Trophoblast cell (in vitro differentiated cells and primary cell): ENCODE data around the gene RNF10.

Experiments
- DNase-seq, 2 donors: peaks; one replicate each; pipeline ENCODE4 v3.0.0-alpha.2; 2016
- H2AFZ ChIP-seq: 2 replicates; pipeline ENCODE4 v1.6.1; 2013; ENCODE audit warnings: low read length, moderate library complexity, mild to moderate bottlenecking; ENCODE audit not compliant: insufficient read depth, poor library complexity
- H2AK5ac ChIP-seq: 2 replicates; pipeline ENCODE4 v1.6.1; 2013; ENCODE audit warnings: mild to moderate bottlenecking, low read length
- H2BK120ac ChIP-seq: 2 replicates; pipeline ENCODE4 v1.6.1; 2013; ENCODE audit warnings: low read length, mild to moderate bottlenecking, moderate library complexity; ENCODE audit not compliant: insufficient read depth, poor library complexity
- H2BK12ac ChIP-seq: 2 replicates; pipeline ENCODE4 v1.6.1; 2013; ENCODE audit warnings: mild to moderate bottlenecking, low read length, moderate library complexity
- H2BK5ac ChIP-seq: 2 replicates; pipeline ENCODE4 v1.6.1; 2013; ENCODE audit warnings: low read length, low read depth, moderate library complexity, mild to moderate bottlenecking; ENCODE audit not compliant: poor library complexity
- H3K14ac ChIP-seq: 2 replicates; pipeline ENCODE4 v1.6.1; 2013; ENCODE audit warnings: mild to moderate bottlenecking, low read length
- H3K18ac ChIP-seq: 2 replicates; pipeline ENCODE4 v1.6.1; 2013; ENCODE audit warnings: mild to moderate bottlenecking, low read length
- H3K23ac ChIP-seq: 2 replicates; pipeline ENCODE4 v1.6.1; 2013; ENCODE audit warnings: low read length
- H3K27ac ChIP-seq: 2 replicates; pipeline ENCODE4 v1.5.1; 2013; ENCODE audit warnings: low read depth, mild to moderate bottlenecking, inconsistent platforms, low read length, moderate library complexity
- H3K27me3 ChIP-seq: 2 replicates; pipeline ENCODE4 v1.6.1; 2013; ENCODE audit warnings: inconsistent platforms, mild to moderate bottlenecking, low read length, moderate library complexity; ENCODE audit not compliant: insufficient read depth
- H3K36me3 ChIP-seq, 2 experiments: 1 replicate in 1 of 2; 2 replicates in 1 of 2; pipeline ENCODE4 v1.6.1; 2013; ENCODE audit warnings: low read length in 2 of 2, mild to moderate bottlenecking in 2 of 2, moderate library complexity in 1 of 2; ENCODE audit not compliant: insufficient read depth in 2 of 2, control insufficient read depth in 1 of 2
- H3K4ac ChIP-seq: 2 replicates; pipeline ENCODE4 v1.6.1; 2013; ENCODE audit warnings: low read depth, mild to moderate bottlenecking, low read length, moderate library complexity
- H3K4me1 ChIP-seq, 2 experiments: 1 replicate in 1 of 2; 2 replicates in 1 of 2; pipeline ENCODE4 v1.6.1; 2013; ENCODE audit warnings: low read length in 2 of 2, mild to moderate bottlenecking in 2 of 2, moderate library complexity in 1 of 2; ENCODE audit not compliant: insufficient read depth in 2 of 2, control insufficient read depth in 1 of 2
- H3K4me2 ChIP-seq: 2 replicates; pipeline ENCODE4 v1.6.1; 2013; ENCODE audit warnings: inconsistent platforms, mild to moderate bottlenecking, low read length, moderate library complexity
- H3K4me3 ChIP-seq: 2 replicates; pipeline ENCODE4 v1.5.1; 2013; ENCODE audit warnings: mild to moderate bottlenecking, low read depth, low read length, inconsistent platforms
- H3K79me1 ChIP-seq: one replicate; pipeline ENCODE4 v1.6.1; 2013; ENCODE audit warnings: low read length
- H3K79me2 ChIP-seq: 2 replicates; pipeline ENCODE4 v1.6.1; 2013; ENCODE audit warnings: low read length, mild to moderate bottlenecking; ENCODE audit not compliant: control insufficient read depth, insufficient read depth, poor library complexity
- H3K9ac ChIP-seq: 2 replicates; pipeline ENCODE4 v1.6.1; 2013; ENCODE audit warnings: mild to moderate bottlenecking, low read length
- H3K9me3 ChIP-seq: 2 replicates; pipeline ENCODE4 v1.6.1; 2013; ENCODE audit warnings: low read depth, mild to moderate bottlenecking, control low read depth, inconsistent platforms, low read length; ENCODE audit not compliant: insufficient read depth
- H4K12ac ChIP-seq: 2 replicates; pipeline ENCODE4 v1.6.1; 2013; ENCODE audit warnings: low read depth, mild to moderate bottlenecking, low read length, moderate library complexity
- H4K8ac ChIP-seq: 2 replicates; pipeline ENCODE4 v1.6.1; 2013; ENCODE audit warnings: low read depth, mild to moderate bottlenecking, low read length, moderate library complexity
- H4K91ac ChIP-seq: one replicate; pipeline ENCODE4 v1.6.1; 2013; ENCODE audit warnings: low read depth, mild to moderate bottlenecking, low read length, moderate library complexity
- WGBS: extraction: QIAGEN DNeasy Blood & Tissue Kit; methylation state at CpG from one replicate; pipeline ENCODE4 v1.1.7; 2013; ENCODE audit warnings: missing lambda C conversion rate; ENCODE audit not compliant: insufficient read length, insufficient coverage; ENCODE audit errors: extremely low coverage; 5-methylcytosine and 5-hydroxymethylcytosine counted together

RNF10 gene

DNA sequence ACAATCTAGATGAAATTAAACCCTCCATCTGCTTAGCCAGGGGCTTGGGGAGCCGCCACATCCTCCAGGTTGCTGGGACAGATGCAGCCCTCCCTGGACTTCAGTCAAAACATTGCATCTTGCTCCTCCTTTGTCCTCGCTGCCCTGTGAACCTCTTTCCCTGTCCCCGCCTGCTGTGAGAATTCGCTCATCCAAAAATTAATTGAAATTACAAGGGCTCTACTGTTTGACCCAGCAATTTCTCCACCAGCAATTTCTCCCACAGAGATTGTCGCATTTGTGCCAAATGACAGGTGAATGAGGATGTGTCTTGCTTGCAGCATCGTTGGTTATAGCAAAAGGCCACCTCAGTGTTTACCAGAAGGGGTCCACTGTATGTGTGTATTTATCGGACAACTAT is 52.0 kb downstream of the RNF10 start:
- Histone ChIP-seq H2AK5ac (no peak overlapping the region), H3K79me1 (peaks cover 2% of the 10 kb centered on the region), H3K14ac (no peak overlapping the region), H3K9ac (no peak overlapping the region), H2BK5ac (no peak overlapping the region), H4K12ac (no peak overlapping the region), H3K4me1 (peaks cover 2 to 6% of the 10 kb centered on the region in 2 experiments), H3K27me3 (peaks cover 8% of the 10 kb centered on the region), H3K4me3 (no peak overlapping the region), H2BK120ac (no peak overlapping the region), H3K36me3 (no peaks in the 10 kb centered on the region), H3K9me3 (peaks cover 3% of the 10 kb centered on the region), H3K4ac (no peak overlapping the region), H2BK12ac (no peak overlapping the region), H3K4me2 (no peak overlapping the region), H3K79me2 (no peaks in the 10 kb centered on the region), H4K91ac (no peak overlapping the region), H4K8ac (no peak overlapping the region), H3K18ac (no peak overlapping the region), H3K27ac (no peak overlapping the region), H2AFZ (no peak overlapping the region), H3K23ac (no peak overlapping the region)
- no CpG with 5 or more reads among the region's 7 CpGs for WGBS
- DNase-seq = no peak

DNA sequence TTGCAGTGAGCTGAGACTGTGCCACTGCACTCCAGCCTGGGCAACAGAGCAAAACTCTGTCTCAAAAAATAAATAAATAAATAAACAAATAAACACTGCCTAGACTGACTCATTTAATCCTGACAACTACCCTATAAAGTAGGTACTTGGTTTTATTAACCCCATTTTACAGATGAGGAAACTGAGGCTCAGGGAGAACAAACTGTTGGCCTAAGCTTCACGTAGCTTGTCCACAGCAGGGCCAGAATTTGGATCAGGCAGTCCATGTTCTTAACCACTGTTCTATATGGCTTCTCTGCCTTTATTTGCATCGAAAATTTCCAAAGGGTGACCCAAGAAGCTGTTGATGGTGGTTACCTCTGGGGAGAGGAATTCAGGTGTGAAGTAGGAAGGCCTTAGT is 52.7 kb downstream of the RNF10 start:
- no peak overlapping the region for H3K27ac ChIP-seq
- no peak overlapping the region for H2BK12ac ChIP-seq
- no peak overlapping the region for H3K4ac ChIP-seq
- no peak overlapping the region for H2BK120ac ChIP-seq
- DNase-seq = no peak
- H3K36me3 ChIP-seq = no peaks in the 10 kb centered on the region
- H2AK5ac ChIP-seq = no peak overlapping the region
- no peak overlapping the region for H3K4me2 ChIP-seq
- no peaks in the 10 kb centered on the region for H3K79me1 ChIP-seq
- H3K4me3 ChIP-seq = no peak overlapping the region
- H3K9ac ChIP-seq = no peak overlapping the region
- peaks cover 0 to 3% of the 10 kb centered on the region in 2 experiments for H3K4me1 ChIP-seq
- H3K9me3 ChIP-seq = peaks cover 3% of the 10 kb centered on the region
- H3K23ac ChIP-seq = no peak overlapping the region
- H3K14ac ChIP-seq = no peak overlapping the region
- H3K27me3 ChIP-seq = peaks cover 8% of the 10 kb centered on the region
- H2BK5ac ChIP-seq = no peak overlapping the region
- WGBS = no CpG with 5 or more reads among the region's 2 CpGs
- no peak overlapping the region for H4K91ac ChIP-seq
- H4K12ac ChIP-seq = no peak overlapping the region
- no peak overlapping the region for H4K8ac ChIP-seq
- no peak overlapping the region for H3K18ac ChIP-seq
- H3K79me2 ChIP-seq = no peaks in the 10 kb centered on the region
- no peak overlapping the region for H2AFZ ChIP-seq

DNA sequence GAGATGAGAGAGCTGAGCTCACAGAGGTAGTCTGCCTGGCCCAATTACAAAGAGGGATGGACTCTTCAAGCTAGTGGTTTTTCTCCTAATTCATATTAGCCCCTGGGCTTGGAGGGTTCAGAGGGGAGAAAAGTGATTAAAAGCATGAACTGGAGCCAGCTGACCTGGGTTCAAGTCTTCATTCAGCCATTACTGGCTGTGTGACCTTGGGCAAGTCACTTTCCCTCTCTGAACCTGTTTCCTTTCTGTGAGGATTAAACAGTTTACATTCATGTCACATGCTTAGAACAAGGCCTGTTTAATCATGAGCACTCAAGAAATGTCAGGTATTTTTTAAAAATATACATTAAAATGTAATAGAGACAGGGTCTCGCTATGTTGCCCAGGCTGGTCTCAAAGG is 54.2 kb downstream of the RNF10 start:
- Histone ChIP-seq H3K79me2 (no peaks in the 10 kb centered on the region), H3K27me3 (peaks cover 8% of the 10 kb centered on the region)
- no CpG with 5 or more reads among the region's 1 CpG for WGBS

DNA sequence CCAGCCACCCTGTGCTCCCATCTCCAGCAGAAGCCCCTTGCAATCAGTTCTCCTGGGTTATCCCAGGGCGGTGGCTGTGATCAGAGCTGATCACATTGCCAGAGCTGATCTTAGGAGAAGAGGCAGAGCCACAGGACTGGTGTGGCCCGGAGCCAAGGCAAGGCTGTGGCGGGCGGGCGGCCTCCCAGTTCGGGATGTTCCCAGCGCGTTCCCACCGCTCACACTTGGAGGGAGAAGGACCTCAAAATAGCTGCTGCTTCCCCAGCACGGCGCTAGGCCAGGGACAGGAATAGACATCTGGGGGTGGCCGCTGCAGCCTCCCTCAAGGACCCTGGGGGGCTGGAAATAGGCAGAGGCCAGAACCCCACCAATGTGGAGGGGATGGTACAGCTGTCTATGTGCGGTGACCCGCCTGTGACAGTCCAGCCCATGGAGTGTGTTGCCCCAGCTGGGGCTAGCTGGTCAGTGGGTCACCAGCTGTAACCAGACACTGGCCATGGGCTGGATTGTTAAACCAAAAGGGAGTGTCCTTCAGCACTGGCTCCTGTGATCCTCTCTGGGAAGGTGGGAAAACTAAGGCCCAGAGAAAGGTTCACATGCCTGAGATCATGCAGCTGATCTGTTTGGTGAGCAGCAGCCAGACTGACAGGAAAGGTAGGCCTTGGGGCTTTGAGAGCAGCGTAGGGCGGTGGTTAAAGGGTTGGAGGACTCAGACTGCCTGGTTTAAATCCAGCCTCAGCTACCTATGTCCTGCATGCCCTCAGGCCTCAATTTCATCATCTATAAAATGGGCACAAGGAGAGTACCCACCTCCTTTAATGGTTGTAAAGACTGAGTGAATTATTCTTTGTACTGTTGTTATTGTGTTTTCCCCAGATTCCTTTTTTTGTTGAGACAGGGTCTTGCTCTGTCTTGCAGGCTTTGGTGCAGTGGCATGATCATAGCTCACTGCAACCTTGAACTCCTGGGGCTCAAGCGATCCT is 55.1 kb downstream of the RNF10 start:
- no peak overlapping the region for H3K9ac ChIP-seq
- no peak overlapping the region for H2AFZ ChIP-seq
- H3K27me3 ChIP-seq = peaks cover 5% of the 10 kb centered on the region
- no CpG with 5 or more reads among the region's 17 CpGs for WGBS
- DNase-seq = no peak
- no peak overlapping the region for H3K14ac ChIP-seq
- no peak overlapping the region for H2BK120ac ChIP-seq
- H3K36me3 ChIP-seq = no peaks in the 10 kb centered on the region
- no peaks in the 10 kb centered on the region for H3K4me1 ChIP-seq
- no peak overlapping the region for H2BK12ac ChIP-seq
- H3K79me1 ChIP-seq = no peaks in the 10 kb centered on the region
- no peak overlapping the region for H3K4ac ChIP-seq
- H4K8ac ChIP-seq = no peak overlapping the region
- H3K18ac ChIP-seq = no peak overlapping the region
- no peak overlapping the region for H3K27ac ChIP-seq
- H3K4me3 ChIP-seq = peak overlapping the region; percentile 30
- no peaks in the 10 kb centered on the region for H3K79me2 ChIP-seq
- H3K9me3 ChIP-seq = peaks cover 2% of the 10 kb centered on the region
- no peak overlapping the region for H2BK5ac ChIP-seq
- H3K4me2 ChIP-seq = no peak overlapping the region
- H4K12ac ChIP-seq = no peak overlapping the region
- H2AK5ac ChIP-seq = no peak overlapping the region
- H3K23ac ChIP-seq = no peak overlapping the region
- H4K91ac ChIP-seq = no peak overlapping the region

More for the DNA sequence above, 54.2 kb downstream of the RNF10 start:
- Histone ChIP-seq H4K12ac (no peak overlapping the region), H3K4ac (no peak overlapping the region), H4K91ac (no peak overlapping the region), H2BK120ac (no peak overlapping the region), H3K27ac (no peak overlapping the region), H4K8ac (no peak overlapping the region), H3K79me1 (no peaks in the 10 kb centered on the region), H2BK5ac (no peak overlapping the region), H3K18ac (no peak overlapping the region), H2AK5ac (no peak overlapping the region), H3K14ac (no peak overlapping the region), H3K9me3 (peaks cover 3% of the 10 kb centered on the region), H3K36me3 (no peaks in the 10 kb centered on the region), H2AFZ (no peak overlapping the region), H3K4me1 (peaks cover 0 to 3% of the 10 kb centered on the region in 2 experiments), H3K9ac (no peak overlapping the region), H3K23ac (no peak overlapping the region), H3K4me2 (no peak overlapping the region), H3K4me3 (no peak overlapping the region), H2BK12ac (no peak overlapping the region)
- no peak for DNase-seq
